ENCODE results near the gene TTC31.

DNA sequence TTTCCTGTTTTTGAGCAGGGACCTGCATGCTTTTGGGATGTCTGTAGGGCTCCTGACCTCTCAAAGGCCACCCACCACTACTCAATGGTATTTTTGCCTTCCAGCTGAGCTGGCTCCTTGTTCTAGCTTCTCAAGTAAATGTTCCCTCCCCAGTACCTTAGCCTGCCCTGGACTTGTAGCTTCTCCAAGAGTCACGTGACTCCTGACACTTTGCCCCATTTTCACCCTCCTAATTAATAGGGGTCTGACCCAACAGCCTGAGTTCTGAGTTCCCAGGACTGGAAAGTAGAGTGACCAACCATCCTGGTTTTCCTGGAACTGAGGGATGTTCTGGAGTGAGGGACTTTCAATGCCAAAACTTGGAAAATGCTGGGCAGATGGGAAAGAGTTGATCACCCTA, 12.6 kb downstream of the TTC31 start:
- TF ChIP-seq, protein P1, sequence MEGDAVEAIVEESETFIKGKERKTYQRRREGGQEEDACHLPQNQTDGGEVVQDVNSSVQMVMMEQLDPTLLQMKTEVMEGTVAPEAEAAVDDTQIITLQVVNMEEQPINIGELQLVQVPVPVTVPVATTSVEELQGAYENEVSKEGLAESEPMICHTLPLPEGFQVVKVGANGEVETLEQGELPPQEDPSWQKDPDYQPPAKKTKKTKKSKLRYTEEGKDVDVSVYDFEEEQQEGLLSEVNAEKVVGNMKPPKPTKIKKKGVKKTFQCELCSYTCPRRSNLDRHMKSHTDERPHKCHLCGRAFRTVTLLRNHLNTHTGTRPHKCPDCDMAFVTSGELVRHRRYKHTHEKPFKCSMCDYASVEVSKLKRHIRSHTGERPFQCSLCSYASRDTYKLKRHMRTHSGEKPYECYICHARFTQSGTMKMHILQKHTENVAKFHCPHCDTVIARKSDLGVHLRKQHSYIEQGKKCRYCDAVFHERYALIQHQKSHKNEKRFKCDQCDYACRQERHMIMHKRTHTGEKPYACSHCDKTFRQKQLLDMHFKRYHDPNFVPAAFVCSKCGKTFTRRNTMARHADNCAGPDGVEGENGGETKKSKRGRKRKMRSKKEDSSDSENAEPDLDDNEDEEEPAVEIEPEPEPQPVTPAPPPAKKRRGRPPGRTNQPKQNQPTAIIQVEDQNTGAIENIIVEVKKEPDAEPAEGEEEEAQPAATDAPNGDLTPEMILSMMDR (IDR thresholded peaks at IDR 0.05): no peak
- TF ChIP-seq EZH2 (IDR thresholded peaks at IDR 0.05; ENCODE audit: borderline replicate concordance, insufficient read depth, low read depth, low read length, poor library complexity, severe bottlenecking): no peak
